HG02763 (cell line): Measurements from ENCODE around the gene ERBB3.
"Not testable (repeated sequence)": the region's sequence is repeated elsewhere in the genome, so short reads cannot be mapped to it uniquely, and the experiment has no call there.

Experiments
- ATAC-seq: cut with Tn5 transposase; IDR thresholded peaks from one replicate; pipeline ENCODE4 v1.9.1; 2021; ENCODE audit warnings: mild to moderate bottlenecking, moderate library complexity; ENCODE audit not compliant: unreplicated experiment

The ERBB3 gene

GRCh38 chr12:56079723-56080555, at the start of gene ERBB3:
Gene ERBB3, plus strand, starts transcription at chr12:56080165. Its CDS starts 136 bp downstream, at chr12:56080301.
- ATAC-seq = no peak

DNA sequence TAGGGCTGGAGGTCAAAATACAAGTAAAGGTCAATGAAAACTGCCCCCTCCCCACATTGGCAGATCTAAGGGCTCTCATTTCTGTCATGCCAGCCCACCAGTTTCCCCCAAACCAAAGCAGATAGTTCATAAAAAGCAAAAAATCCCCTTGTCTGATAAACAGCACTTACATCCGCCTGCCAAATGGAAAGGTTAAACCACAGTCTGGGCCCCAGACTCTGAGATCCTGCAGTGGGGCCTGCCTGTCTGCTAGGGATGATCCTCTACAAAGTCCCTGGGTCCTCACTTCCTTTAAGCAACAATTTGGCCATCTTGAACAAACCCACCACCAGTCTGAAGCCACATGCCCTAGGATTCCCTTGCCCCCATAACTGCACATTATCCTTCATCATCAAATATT, 48.0 kb upstream of the ERBB3 start:
- ATAC-seq = no peak

- ATAC-seq = no peak
Measured at GRCh38 chr12:56034586-56035332, 45.2 kb upstream of the ERBB3 start.

DNA sequence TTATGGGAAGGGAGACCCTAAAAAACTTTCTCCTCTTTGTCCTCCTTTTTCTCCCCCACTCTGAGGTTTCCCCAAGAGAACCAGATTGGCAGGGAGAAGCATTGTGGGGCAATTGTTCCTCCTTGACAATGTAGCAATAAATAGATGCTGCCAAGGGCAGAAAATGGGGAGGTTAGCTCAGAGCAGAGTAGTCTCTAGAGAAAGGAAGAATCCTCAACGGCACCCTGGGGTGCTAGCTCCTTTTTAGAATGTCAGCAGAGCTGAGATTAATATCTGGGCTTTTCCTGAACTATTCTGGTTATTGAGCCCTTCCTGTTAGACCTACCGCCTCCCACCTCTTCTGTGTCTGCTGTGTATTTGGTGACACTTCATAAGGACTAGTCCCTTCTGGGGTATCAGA, 42.8 kb upstream of the ERBB3 start:
- no peak for ATAC-seq

DNA sequence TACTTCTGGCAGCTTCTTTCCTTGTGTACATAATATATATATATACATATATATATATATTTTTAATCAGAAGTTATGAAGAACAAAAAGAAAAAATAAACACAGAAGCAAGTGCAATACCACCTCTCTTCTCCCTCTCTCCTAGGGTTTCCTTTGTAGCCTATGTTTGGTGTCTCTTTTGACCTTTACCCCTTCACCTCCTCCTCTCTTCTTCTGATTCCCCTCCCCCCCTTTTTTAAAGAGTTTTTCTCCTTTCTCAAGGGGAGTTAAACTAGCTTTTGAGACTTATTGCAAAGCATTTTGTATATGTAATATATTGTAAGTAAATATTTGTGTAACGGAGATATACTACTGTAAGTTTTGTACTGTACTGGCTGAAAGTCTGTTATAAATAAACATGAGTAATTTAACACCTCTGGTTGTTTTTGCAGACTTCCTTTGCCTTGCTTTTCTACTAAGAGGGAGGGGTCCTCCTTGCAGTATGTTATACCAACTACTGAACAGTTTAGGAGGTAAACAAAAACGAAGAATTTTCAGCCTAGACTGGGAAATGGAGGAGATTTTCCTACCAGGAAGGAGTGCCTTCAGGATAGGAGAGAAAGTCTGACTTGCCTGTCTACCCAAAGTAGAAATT, 41.8 kb upstream of the ERBB3 start:
- ATAC-seq = no peak

DNA sequence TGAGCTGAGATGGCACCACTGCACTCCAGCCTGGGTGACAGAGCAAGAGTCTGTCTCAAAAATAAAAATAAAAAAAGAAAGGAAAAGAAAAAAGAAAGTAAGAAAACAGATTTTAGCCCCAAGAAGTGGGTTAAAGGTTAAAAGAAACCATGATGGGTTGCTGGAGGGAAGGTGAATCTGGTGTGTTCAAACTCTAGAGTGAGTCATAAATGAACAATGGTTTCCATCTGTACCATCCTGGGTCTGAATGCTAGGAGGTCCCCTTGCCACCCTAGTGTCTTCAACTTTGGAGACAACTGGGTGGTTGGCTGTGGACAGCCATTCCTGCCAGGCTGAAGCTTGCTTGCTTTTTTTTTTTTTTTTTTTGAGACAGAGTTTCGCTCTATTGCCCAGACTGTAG, 39.8 kb upstream of the ERBB3 start:
- ATAC-seq = no peak

GRCh38 chr12:56040963-56041551, 38.9 kb upstream of the ERBB3 start:
- ATAC-seq = no peak

- ATAC-seq = peak; percentile 93
Measured at GRCh38 chr12:56041552-56042429, 38.2 kb upstream of the ERBB3 start, which contains the start of gene RPS26. Gene RPS26, plus strand, starts transcription at chr12:56041918. Its CDS starts 249 bp downstream, at chr12:56042167.

GRCh38 chr12:56042430-56042813, 37.5 kb upstream of the ERBB3 start:
- ATAC-seq = not testable (repeated sequence)

- ATAC-seq = no peak
Measured at GRCh38 chr12:56042843-56043242, 37.1 kb upstream of the ERBB3 start.

DNA sequence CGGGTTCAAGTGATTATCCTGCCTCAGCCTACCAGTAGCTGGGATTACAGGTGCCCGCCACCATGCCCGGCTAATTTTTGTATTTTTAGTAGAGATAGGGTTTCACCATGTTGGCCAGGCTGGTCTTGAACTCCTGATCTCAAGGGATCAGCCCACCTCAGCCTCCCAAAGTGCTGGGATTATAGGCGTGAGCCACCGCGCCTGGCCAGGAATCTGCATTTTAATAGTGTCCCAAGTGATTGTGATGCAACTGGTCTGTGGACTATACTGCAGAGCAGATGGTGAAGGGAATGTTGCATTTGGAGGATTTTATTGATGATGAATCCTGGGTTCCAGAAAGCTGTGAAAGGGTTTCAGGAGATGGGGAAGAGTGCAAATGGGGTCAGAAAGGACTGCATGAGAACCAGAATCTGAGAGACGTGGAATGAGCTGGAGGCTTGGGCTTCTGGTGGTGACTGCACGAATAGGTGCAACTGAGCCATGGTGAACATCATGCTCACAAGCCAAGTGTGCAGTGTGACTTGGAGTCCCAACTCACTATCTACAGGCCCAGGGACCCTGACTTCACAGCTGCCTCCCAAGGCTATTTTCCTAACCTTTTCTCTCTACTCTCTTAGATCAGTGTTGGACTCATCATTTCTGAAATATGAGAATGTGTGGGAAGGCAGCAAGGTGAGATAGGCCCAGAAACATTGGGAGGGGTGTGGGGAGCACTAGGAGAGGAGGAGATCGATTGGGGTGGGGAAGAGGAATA, 33.8 kb upstream of the ERBB3 start:
- ATAC-seq = no peak

DNA sequence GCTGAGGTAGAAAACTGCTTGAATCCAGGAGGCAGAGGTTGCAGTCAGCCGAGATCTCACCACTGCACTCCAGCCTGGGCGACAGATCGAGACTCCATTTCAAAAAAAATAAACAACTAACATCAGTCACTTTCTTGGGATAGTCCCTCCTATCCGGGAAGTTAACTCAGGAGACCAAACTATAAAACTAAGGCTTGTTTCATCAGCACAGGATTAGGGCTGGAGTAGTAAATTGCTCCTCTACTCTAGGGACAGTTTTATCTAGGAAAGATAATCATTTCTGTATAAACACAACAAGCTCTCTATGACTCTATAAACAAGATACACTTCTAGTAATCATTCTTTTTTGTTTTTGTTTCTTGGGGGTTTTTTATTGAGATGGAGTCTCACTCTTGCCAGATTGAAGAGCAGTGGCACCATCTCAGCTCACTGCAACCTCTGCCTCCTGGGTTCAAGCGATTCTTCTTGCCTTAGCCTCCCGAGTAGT, 26.5 kb upstream of the ERBB3 start:
- no peak for ATAC-seq

GRCh38 chr12:56059964-56060363, 20.0 kb upstream of the ERBB3 start:
- ATAC-seq = not testable (repeated sequence)

DNA sequence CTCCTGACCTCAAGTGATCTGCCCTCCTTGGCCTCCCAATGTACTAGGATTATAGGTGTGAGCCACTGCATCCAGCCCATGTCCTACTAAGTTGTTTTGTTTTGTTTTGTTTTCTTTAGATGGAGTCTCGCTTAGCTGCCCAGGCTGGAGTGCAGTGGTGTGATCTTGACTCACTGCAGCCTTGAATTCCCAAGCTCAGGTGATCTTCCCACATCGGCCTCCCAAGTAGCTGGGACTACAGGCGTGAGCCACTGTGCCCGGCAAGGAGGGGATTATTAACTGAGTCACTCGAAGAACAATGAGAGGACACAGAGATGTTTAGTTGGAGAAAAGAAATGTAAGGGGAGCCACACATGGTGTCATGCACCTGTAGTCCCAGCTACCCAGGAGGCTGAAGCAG, 18.0 kb upstream of the ERBB3 start:
- ATAC-seq = no peak

DNA sequence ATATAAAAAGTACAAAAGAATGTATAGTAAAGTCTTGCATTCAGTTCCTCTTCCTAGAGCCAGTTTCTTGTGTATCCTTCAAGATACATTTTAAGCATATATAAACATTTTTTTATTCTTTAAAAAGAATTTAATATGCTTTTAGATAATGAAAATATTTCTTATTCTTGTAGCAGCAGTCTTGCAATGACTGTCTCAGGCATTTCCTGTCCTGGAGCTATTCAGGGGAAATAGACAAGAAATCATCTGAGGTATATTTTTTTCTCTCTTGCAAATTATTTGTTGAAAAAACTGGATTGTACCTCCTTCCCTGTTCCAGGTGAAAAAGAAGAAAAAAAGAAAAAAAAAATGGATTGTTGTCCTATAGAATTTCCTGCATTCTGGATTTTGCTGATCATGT, 17.0 kb upstream of the ERBB3 start:
- no peak for ATAC-seq

DNA sequence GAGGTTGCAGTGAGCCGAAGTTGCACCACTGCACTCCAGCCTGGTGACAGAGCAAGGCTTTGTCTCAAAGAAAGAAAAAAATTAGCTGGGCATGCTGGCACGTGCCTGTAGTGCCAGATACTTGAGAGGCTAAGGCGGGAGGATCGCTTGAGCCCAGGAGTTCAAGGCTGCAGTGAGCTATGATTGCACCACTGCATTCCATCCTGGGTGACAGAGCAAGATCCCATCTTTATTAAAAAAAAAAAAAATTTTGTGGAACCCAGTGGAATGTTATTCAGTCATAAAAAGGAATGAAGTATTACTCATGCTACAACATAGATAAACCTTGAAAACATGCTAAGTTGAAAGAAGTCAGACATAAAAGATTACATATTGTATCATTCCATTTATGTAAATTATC, 8.3 kb upstream of the ERBB3 start:
- no peak for ATAC-seq

DNA sequence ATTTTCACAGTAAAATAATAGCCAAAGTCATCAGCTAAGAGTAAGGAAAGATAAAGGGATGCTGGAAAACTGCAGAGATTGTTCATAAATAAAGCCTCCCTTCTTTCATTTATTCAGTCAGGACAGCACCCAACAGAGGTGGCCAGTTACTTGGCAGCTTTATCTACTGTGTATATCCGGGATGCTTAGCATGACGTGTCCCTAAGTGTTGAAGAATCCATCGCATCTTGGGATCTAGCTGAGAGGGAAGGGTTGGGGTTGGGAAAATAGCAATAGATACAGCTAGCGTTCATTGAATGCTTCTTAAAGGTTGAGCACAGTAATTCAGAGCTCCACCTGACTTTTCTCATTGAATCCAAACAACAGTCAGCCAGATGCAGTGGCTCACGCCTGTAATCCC, 5.6 kb upstream of the ERBB3 start:
- no peak for ATAC-seq

DNA sequence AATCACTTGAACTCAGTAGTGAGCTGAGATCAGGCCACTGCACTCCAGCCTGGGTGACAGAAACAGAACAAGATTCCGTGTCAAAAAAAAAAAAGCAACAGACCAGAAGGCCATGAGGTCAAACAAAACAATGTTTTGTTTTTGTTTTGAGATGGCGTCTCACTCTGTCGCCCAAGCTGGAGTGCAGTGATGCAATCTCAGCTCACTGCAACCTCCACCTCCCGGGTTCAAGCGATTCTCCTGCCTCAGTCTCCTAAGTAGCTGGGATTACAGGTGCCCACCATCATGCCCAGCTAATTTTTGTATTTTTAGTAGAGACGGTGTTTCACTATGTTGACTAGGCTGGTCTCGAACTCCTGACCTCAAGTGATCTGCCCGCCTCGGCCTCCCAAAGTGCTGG, 2.0 kb upstream of the ERBB3 start:
- not testable (repeated sequence) for ATAC-seq

- ATAC-seq = no peak
Measured at GRCh38 chr12:56078427-56078826, 1.5 kb upstream of the ERBB3 start.
